Naive thymus-derived CD4-positive, alpha-beta T cell (primary cell): ENCODE results near the gene MYADM. TPM values are rescaled to one million over a fixed set of nuclear protein-coding genes. Genes with fewer than 3 reads are reported as not detected.
"Not testable (repeated sequence)": the region's sequence is repeated elsewhere in the genome, so short reads cannot be mapped to it uniquely, and the experiment has no call there.

Experiments used
- ATAC-seq: fragments of 150-1000 bp; cut with Tn5 transposase; 2 replicates; pipeline ENCODE4 v1.10.0; 2021; ENCODE audit warnings: mild to moderate bottlenecking, moderate library complexity
- CTCF ChIA-PET: fragments of 350-600 bp; sonication (Branson Sonifier 250); formaldehyde crosslinking; loops from one replicate; lab custom pipeline; 2021; ENCODE audit warnings: antibody characterized with exemption; lab: Charles Lee
- POLR2A ChIA-PET: fragments of 350-600 bp; sonication (Branson Sonifier 250); formaldehyde crosslinking; loops from one replicate; lab custom pipeline; 2021; ENCODE audit warnings: antibody characterized with exemption, inconsistent platforms; lab: Charles Lee
- DNase-seq, 9 donors: peaks; one replicate each; pipeline versions ENCODE4 v3.0.0 to v3.0.0-alpha.2; 2020 to 2022; ENCODE audit warnings: mixed read lengths in 1 of 9
- H3K27ac ChIP-seq: one replicate; pipeline ENCODE4 v1.7.0; 2013; ENCODE audit warnings: mild to moderate bottlenecking, low read depth, low read length, moderate library complexity
- H3K27me3 ChIP-seq, 2 donors: one replicate each; pipeline ENCODE4 v1.7.0; 2013; ENCODE audit warnings: low read length in 2 of 2, mild to moderate bottlenecking in 2 of 2, moderate library complexity in 2 of 2; ENCODE audit not compliant: control insufficient read depth in 2 of 2, insufficient read depth in 2 of 2
- H3K36me3 ChIP-seq, 3 experiments: 1 replicate in 2 of 3; 2 replicates in 1 of 3; pipeline ENCODE4 v1.7.0; 2013; ENCODE audit warnings: low read length in 3 of 3, mild to moderate bottlenecking in 3 of 3, moderate library complexity in 1 of 3; ENCODE audit not compliant: insufficient read depth in 3 of 3, control insufficient read depth in 2 of 3
- H3K4me1 ChIP-seq, 2 donors: one replicate each; pipeline ENCODE4 v1.7.0; 2013; ENCODE audit warnings: low read length in 2 of 2, mild to moderate bottlenecking in 2 of 2, moderate library complexity in 1 of 2; ENCODE audit not compliant: control insufficient read depth in 2 of 2, insufficient read depth in 2 of 2
- H3K4me3 ChIP-seq: 2 replicates; pipeline ENCODE4 v1.7.0; 2013; ENCODE audit warnings: mild to moderate bottlenecking, low read length
- H3K9me3 ChIP-seq, 3 experiments: 1 replicate in 2 of 3; 2 replicates in 1 of 3; pipeline ENCODE4 v1.7.0; 2013; ENCODE audit warnings: low read length in 3 of 3; ENCODE audit not compliant: control insufficient read depth in 2 of 3
- H3K27ac Mint-ChIP-seq, 9 donors: one replicate each; pipeline ENCODE4 v1.8.0; 2020 to 2022; ENCODE audit warnings: mixed read lengths in 9 of 9, mild to moderate bottlenecking in 8 of 9, moderate library complexity in 5 of 9, inconsistent platforms in 2 of 9
- H3K27me3 Mint-ChIP-seq, 5 donors: one replicate each; pipeline ENCODE4 v1.8.0; 2021 to 2022; ENCODE audit warnings: mixed read lengths in 5 of 5, mild to moderate bottlenecking in 1 of 5
- H3K36me3 Mint-ChIP-seq, 5 donors: one replicate each; pipeline ENCODE4 v1.8.0; 2020 to 2022; ENCODE audit warnings: mixed read lengths in 5 of 5, mild to moderate bottlenecking in 3 of 5, inconsistent platforms in 1 of 5
- H3K4me1 Mint-ChIP-seq, 7 donors: one replicate each; pipeline ENCODE4 v1.8.0; 2020 to 2022; ENCODE audit warnings: mixed read lengths in 7 of 7, mild to moderate bottlenecking in 3 of 7, inconsistent platforms in 1 of 7
- H3K4me3 Mint-ChIP-seq, 10 donors: one replicate each; pipeline ENCODE4 v1.8.0; 2020 to 2022; ENCODE audit warnings: mild to moderate bottlenecking in 10 of 10, mixed read lengths in 10 of 10, moderate library complexity in 6 of 10, inconsistent platforms in 2 of 10
- H3K9me3 Mint-ChIP-seq, 11 donors: one replicate each; pipeline ENCODE4 v1.8.0; 2020 to 2022; ENCODE audit warnings: mixed read lengths in 11 of 11, mild to moderate bottlenecking in 4 of 11, inconsistent platforms in 1 of 11, moderate library complexity in 1 of 11
- intact Hi-C, 2 donors: fragments of 100-400 bp; cut with micrococcal nuclease; formaldehyde crosslinking; loops; one replicate each; pipeline ENCODE4 v1.15.1; 2023
- polyA plus RNA-seq, 2 donors: library from polyadenylated mRNA; unstranded; fragments of 300-500 nt; fragmentation: Illumina TruSeq; gene quantifications; one replicate each; pipeline ENCODE4 v1.2.3, GENCODE V29; 2021
- total RNA-seq, 6 experiments: library from RNA in 5 of 6; stranded (reverse) in 5 of 6; gene quantifications; 1 replicate in 5 of 6; 2 replicates in 1 of 6; pipeline ENCODE4 v1.2.3 and lab custom pipeline; 2021 to 2026

The MYADM gene
- total and polyA plus RNA-seq, 7 experiments from 2014 or later, result 51.5 to 524 (median 61.3) TPM

DNA sequence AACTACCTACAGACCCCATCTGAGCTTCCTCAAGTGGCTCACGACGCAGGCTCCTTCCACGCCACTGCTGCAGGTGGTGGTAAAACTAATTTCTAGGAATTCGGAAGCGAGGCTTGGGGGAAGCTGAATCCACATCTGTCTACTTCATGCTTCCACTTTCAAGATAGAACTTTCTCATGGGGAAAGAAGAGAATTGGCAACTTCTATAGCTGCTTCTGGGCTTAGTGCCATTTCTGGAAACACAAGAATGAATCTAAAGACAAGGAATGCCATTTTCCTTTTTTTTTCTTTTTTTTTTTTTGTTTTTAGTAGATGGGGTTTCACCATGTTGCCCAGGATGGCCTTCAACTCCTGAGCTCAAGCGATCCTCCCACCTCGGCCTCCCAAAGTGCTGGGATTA, 40.8 kb upstream of the MYADM start:
- CTCF ChIA-PET, result interaction anchor here (0.6 kb wide), 1 partner anchor 198 kb away, joined by 4 read pairs; no protein-coding TSS in a partner anchor
- Histone ChIP-seq H3K4me1 (no peaks in the 10 kb centered on the region), H3K27ac (no peak overlapping the region), H3K4me3 (no peak overlapping the region), H3K27me3 (no peaks in the 10 kb centered on the region), H3K9me3 (no peaks in the 10 kb centered on the region), H3K36me3 (no peaks in the 10 kb centered on the region)
- no peak for DNase-seq
- POLR2A ChIA-PET, result no interaction called here
- H3K36me3 Mint-ChIP-seq, result no peaks in the 10 kb centered on the region
- intact Hi-C loops, result no loop called here
- peaks cover 19 to 44% (median 32%) of the 10 kb centered on the region in 5 donors for H3K27me3 Mint-ChIP-seq
- no peak for ATAC-seq
- H3K4me1 Mint-ChIP-seq, result peaks cover 0 to 15% (median 4%) of the 10 kb centered on the region in 7 donors
- H3K4me3 Mint-ChIP-seq, result no peak overlapping the region
- no peak overlapping the region for H3K27ac Mint-ChIP-seq
- peaks cover 0 to 2% (median 0%) of the 10 kb centered on the region in 11 donors for H3K9me3 Mint-ChIP-seq

DNA sequence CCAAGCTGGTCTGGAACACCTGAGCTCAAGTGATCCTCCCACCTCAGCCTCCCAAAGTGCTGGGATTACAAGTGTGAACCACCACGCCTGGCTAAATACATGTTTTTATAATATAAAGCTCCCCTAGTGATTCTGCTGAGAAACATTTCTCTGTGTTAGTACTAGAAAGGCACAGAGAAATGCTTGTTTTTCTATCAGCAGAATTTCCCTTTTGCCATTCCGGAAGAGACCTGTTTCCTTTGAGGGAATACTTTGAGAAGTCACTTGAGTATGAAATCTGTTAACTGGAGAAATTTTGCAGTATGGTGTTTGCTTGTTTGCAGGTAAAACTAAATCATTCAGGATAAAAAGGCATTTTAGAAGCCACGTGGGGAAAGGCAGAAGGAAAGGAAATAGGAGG, 39.2 kb upstream of the MYADM start:
- ChIA-PET CTCF (no interaction called here), POLR2A (no interaction called here)
- Mint-ChIP-seq H3K27ac (peak overlapping the region in 1 of 9 donors; percentile 2), H3K9me3 (peaks cover 0 to 2% (median 0%) of the 10 kb centered on the region in 11 donors), H3K4me3 (no peak overlapping the region), H3K4me1 (peaks cover 0 to 15% (median 6%) of the 10 kb centered on the region in 7 donors), H3K27me3 (peaks cover 31 to 60% (median 43%) of the 10 kb centered on the region in 5 donors), H3K36me3 (no peaks in the 10 kb centered on the region)
- Histone ChIP-seq H3K27ac (no peak overlapping the region), H3K27me3 (no peaks in the 10 kb centered on the region), H3K4me3 (no peak overlapping the region), H3K36me3 (no peaks in the 10 kb centered on the region), H3K4me1 (no peaks in the 10 kb centered on the region), H3K9me3 (no peaks in the 10 kb centered on the region)
- ATAC-seq (no peak), DNase-seq (no peak)
- intact Hi-C loops, result no loop called here

DNA sequence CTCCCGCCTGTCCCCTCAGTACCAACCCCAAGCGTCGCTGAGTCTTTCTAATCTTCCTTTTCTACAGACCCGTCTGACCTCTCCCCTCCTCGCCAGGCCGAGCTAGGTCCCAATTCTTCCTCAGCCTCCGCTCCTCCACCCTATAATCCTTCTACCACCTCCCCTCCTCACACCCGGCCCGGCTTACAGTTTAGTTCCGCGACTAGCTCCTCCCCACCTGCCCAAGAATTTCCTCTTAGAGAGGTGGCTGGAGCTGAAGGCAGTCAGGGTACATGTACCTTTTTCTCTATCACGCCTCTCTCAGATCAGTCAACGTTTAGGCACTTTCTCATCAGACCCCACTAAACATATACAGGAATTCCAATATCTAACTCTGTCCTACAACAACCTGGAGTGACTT, 34.8 kb upstream of the MYADM start:
- CTCF ChIA-PET, H3K9me3 Mint-ChIP-seq: not testable (repeated sequence)

DNA sequence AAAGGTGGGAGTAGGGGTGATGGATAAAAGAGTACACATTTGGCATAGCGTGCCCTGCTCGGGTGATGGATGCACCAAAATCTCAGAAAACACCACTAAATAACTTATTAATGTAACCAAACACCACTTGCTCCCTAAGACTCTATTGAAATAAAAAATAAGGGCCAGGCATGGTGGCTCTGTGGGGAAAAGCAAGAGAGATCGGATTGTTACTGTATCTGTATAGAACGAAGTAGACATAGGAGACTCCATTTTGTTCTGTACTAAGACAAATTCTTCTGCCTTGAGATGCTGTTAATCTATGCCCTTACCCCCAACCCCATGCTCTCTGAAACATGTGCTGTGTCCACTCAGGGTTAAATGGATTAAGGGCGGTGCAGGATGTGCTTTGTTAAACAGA, 29.2 kb upstream of the MYADM start:
- H3K9me3 ChIP-seq, DNase-seq, H3K9me3 Mint-ChIP-seq, H3K27ac ChIP-seq, H3K4me3 ChIP-seq, POLR2A ChIA-PET, H3K4me3 Mint-ChIP-seq, intact Hi-C loops, H3K27me3 ChIP-seq, H3K36me3 Mint-ChIP-seq, H3K4me1 Mint-ChIP-seq, H3K27ac Mint-ChIP-seq, CTCF ChIA-PET, H3K36me3 ChIP-seq, ATAC-seq, H3K4me1 ChIP-seq: not testable (repeated sequence)
- H3K27me3 Mint-ChIP-seq, result peaks cover 4 to 28% (median 12%) of the 10 kb centered on the region in 5 donors

More for the DNA sequence above, 34.8 kb upstream of the MYADM start:
- H3K27ac Mint-ChIP-seq, DNase-seq, H3K36me3 Mint-ChIP-seq, H3K27ac ChIP-seq, H3K36me3 ChIP-seq, ATAC-seq, H3K27me3 ChIP-seq, POLR2A ChIA-PET, H3K4me3 Mint-ChIP-seq, H3K9me3 ChIP-seq, H3K4me3 ChIP-seq, intact Hi-C loops, H3K4me1 Mint-ChIP-seq, H3K4me1 ChIP-seq: not testable (repeated sequence)
- H3K27me3 Mint-ChIP-seq, result peaks cover 23 to 62% (median 34%) of the 10 kb centered on the region in 5 donors

DNA sequence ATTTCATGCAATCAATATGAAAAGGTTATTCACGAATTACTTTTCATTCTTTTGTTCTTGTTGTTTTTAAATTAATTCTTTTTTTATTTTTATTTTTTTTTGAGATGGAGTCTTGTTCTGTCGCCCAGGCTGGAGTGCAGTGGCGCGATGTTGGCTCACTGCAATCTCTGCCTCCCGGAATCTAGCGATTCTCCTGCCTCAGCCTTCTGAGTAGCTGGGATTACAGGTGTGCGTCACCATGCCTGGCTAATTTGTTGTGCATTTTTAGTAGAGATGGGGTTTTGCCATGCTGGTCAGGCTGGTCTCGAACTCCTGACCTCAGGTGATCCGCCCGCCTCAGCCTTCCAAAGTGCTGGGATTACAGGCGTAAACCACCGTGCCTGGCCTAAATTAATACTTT, 27.4 kb upstream of the MYADM start:
- H3K27ac Mint-ChIP-seq, H3K36me3 ChIP-seq, H3K9me3 ChIP-seq, H3K4me3 ChIP-seq, H3K4me1 ChIP-seq, H3K9me3 Mint-ChIP-seq, H3K27ac ChIP-seq, POLR2A ChIA-PET, DNase-seq, H3K4me3 Mint-ChIP-seq, H3K4me1 Mint-ChIP-seq, ATAC-seq, H3K27me3 ChIP-seq, H3K36me3 Mint-ChIP-seq: not testable (repeated sequence)
- intact Hi-C loops, result loop anchor here in 1 of 2 donors (5.0 kb wide), 1 partner anchor 643 kb away; no protein-coding TSS in a partner anchor
- CTCF ChIA-PET, result interaction anchor here (1.8 kb wide), 1 partner anchor 183 kb away, joined by 9 read pairs; no protein-coding TSS in a partner anchor
- peaks cover 0 to 10% (median 9%) of the 10 kb centered on the region in 5 donors for H3K27me3 Mint-ChIP-seq

DNA sequence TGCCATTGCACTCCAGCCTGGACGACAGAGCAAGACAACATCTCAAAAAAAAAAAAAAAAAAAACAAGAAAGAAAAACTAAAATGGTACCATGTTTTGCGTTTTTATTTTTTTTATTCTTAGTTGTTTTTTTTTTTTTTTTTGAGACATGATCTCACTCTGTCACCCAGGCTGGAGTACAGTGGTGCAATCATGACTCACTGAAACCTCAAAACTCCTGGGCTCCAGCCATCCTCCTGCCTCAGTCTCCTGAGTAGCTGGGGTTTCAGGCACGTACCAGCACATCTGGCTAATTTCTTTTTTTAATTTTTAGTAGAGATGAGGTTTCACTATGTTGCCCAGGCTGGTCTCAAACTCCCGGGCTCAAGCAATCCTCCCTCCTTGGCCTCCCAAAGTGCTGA, 26.8 kb upstream of the MYADM start:
- DNase-seq, H3K27ac Mint-ChIP-seq, H3K4me3 Mint-ChIP-seq, H3K27me3 ChIP-seq, POLR2A ChIA-PET, H3K4me1 ChIP-seq, H3K9me3 Mint-ChIP-seq, ATAC-seq, H3K4me1 Mint-ChIP-seq, H3K4me3 ChIP-seq, H3K27ac ChIP-seq, H3K36me3 Mint-ChIP-seq, H3K9me3 ChIP-seq, H3K36me3 ChIP-seq: not testable (repeated sequence)
- peaks cover 0 to 14% (median 9%) of the 10 kb centered on the region in 5 donors for H3K27me3 Mint-ChIP-seq
- intact Hi-C loops, result loop anchor here in 1 of 2 donors (5.0 kb wide), 1 partner anchor 644 kb away; no protein-coding TSS in a partner anchor
- CTCF ChIA-PET, result interaction anchor here (0.9 to 1.8 kb wide), 3 partner anchors 66 to 189 kb away, joined by 3 to 9 read pairs (median 7); no protein-coding TSS in a partner anchor

DNA sequence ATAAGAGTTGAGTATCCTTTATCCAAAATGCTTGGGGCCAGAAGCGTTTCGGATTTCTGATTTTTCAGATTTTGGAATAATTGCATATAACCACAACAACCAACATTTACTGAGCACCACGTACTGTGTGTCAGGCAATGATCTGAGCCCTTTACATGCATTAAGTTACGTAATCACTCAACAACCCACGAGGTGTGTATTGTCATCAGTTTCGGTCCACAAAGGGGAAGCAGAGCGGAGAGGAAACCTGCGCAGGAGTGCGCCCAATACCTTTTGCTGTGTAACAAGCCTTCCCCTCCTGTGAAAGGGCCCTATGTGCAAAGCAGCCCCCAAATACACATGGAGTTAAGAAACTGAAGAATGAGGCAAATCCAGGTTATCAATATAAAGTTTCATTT, 22.8 kb upstream of the MYADM start:
- peaks cover 0 to 7% (median 5%) of the 10 kb centered on the region in 7 donors for H3K4me1 Mint-ChIP-seq
- Histone ChIP-seq H3K9me3 (no peaks in the 10 kb centered on the region), H3K36me3 (no peaks in the 10 kb centered on the region), H3K27ac (no peak overlapping the region), H3K27me3 (peaks cover 0 to 4% of the 10 kb centered on the region in 2 donors), H3K4me3 (no peak overlapping the region), H3K4me1 (peaks cover 0 to 3% of the 10 kb centered on the region in 2 donors)
- no peak for DNase-seq
- peak; percentile 63 for ATAC-seq
- H3K9me3 Mint-ChIP-seq, result peaks cover 0 to 2% (median 0%) of the 10 kb centered on the region in 11 donors
- POLR2A ChIA-PET, result no interaction called here
- intact Hi-C loops, result loop anchor here in 1 of 2 donors (5.0 kb wide), 1 partner anchor 648 kb away; no protein-coding TSS in a partner anchor
- peaks cover 18 to 30% (median 23%) of the 10 kb centered on the region in 5 donors for H3K27me3 Mint-ChIP-seq
- H3K27ac Mint-ChIP-seq, result no peak overlapping the region
- H3K36me3 Mint-ChIP-seq, result peaks cover 0 to 5% (median 0%) of the 10 kb centered on the region in 5 donors
- CTCF ChIA-PET, result no interaction called here
- H3K4me3 Mint-ChIP-seq, result no peak overlapping the region
